Kidney epithelial cell (primary cell): ENCODE results near the gene ZNF175. TPM values are rescaled to one million over a fixed set of nuclear protein-coding genes. Genes with fewer than 3 reads are reported as not detected.
A peak's percentile ranks its signal among the peaks of the same experiment; 100 is the strongest.

Experiments used
- DNase-seq: peaks from one replicate; pipeline ENCODE4 v3.0.0-alpha.2; 2010; ENCODE audit warnings: low read depth
- H3K27me3 ChIP-seq: 2 replicates; pipeline ENCODE4 v1.6.0; 2011; ENCODE audit warnings: low read length; ENCODE audit not compliant: control insufficient read depth, insufficient read depth
- H3K36me3 ChIP-seq: 2 replicates; pipeline ENCODE4 v1.5.1; 2011; ENCODE audit warnings: low read length; ENCODE audit not compliant: control insufficient read depth, insufficient read depth
- H3K4me3 ChIP-seq: 2 replicates; pipeline ENCODE4 v1.5.1; 2011; ENCODE audit warnings: low read depth, mild to moderate bottlenecking, control low read depth, low read length
- CTCF ChIP-seq: IDR thresholded peaks from 2 replicates; pipeline ENCODE4 v1.5.1; 2011; ENCODE audit warnings: mild to moderate bottlenecking, moderate library complexity, low read length, control low read depth, inconsistent platforms; ENCODE audit not compliant: insufficient read depth, poor library complexity, severe bottlenecking
- total RNA-seq: library from RNA; depleted of rRNA; stranded (reverse); fragments of >200 nt; gene quantifications from 2 replicates; pipeline ENCODE4 v1.2.3, GENCODE V29; 2015

The ZNF175 gene
- total RNA-seq, 1 donor from 2014 or later: 5.0 TPM

GRCh38 chr19:51589511-51589910, 18.4 kb downstream of the ZNF175 start:
- no peak overlapping the region for H3K4me3 ChIP-seq
- no peak for DNase-seq
- no peak for TF ChIP-seq CTCF
- H3K27me3 ChIP-seq: no peaks in the 10 kb centered on the region
- peaks cover 2% of the 10 kb centered on the region for H3K36me3 ChIP-seq

- Histone ChIP-seq H3K36me3 (peaks cover 2% of the 10 kb centered on the region), H3K27me3 (no peaks in the 10 kb centered on the region), H3K4me3 (no peak overlapping the region)
- no peak for TF ChIP-seq CTCF
- DNase-seq: no peak
Observed at GRCh38 chr19:51590441-51590840, 19.4 kb downstream of the ZNF175 start.

- no peak for TF ChIP-seq CTCF
- H3K27me3 ChIP-seq: no peaks in the 10 kb centered on the region
- no peaks in the 10 kb centered on the region for H3K36me3 ChIP-seq
- no peak overlapping the region for H3K4me3 ChIP-seq
- DNase-seq: no peak
Observed at GRCh38 chr19:51592521-51592920, 21.4 kb downstream of the ZNF175 start.

- DNase-seq: no peak
- Histone ChIP-seq H3K36me3 (no peaks in the 10 kb centered on the region), H3K27me3 (no peaks in the 10 kb centered on the region), H3K4me3 (peak overlapping the region; percentile 43)
- no peak for TF ChIP-seq CTCF
Observed at GRCh38 chr19:51593138-51593890, 22.2 kb downstream of the ZNF175 start.

GRCh38 chr19:51593969-51594773, 23.1 kb downstream of the ZNF175 start:
- DNase-seq: peak; percentile 85
- Histone ChIP-seq H3K4me3 (peak overlapping the region; percentile 43), H3K27me3 (no peaks in the 10 kb centered on the region), H3K36me3 (no peaks in the 10 kb centered on the region)
- TF ChIP-seq CTCF: no peak
